ENCODE measurements around the gene CASK.

GRCh38 chrX:41728125-41728524 is 195.2 kb downstream of the CASK start:
- no peak for TF ChIP-seq CTCF (IDR thresholded peaks at IDR 0.05)
- no peak for TF ChIP-seq POLR2A (IDR thresholded peaks at IDR 0.05)

Measured in tibial nerve (tissue), 3 donors.